ENCODE measurements around the gene ATP9B. TPM values are rescaled to one million over a fixed set of nuclear protein-coding genes. Genes with fewer than 3 reads are reported as not detected.

Gene ATP9B
- total and polyA plus RNA-seq, 9 donors = 19.9 to 72.1 (median 43.2) TPM

GRCh38 chr18:79399275-79400081 is 330.3 kb downstream of the ATP9B start:
- Histone ChIP-seq H3K4me1 (ENCODE audit: insufficient read depth) (peaks cover 7% of the 10 kb centered on the region), H3K4me3 (peak overlapping the region; percentile 84), H3K27me3 (no peaks in the 10 kb centered on the region), H3K27ac (peak overlapping the region in 1 of 2 donors; percentile 92), H3K9me3 (no peaks in the 10 kb centered on the region), H3K36me3 (no peaks in the 10 kb centered on the region)
- intact Hi-C loops (cut with DNase I) = loop anchor here in 1 of 4 donors (5.0 kb wide), 1 partner anchor 128 kb away; no protein-coding TSS in a partner anchor
- DNase-seq = peak in 3 of 5 donors; percentile 47 to 62 (median 58)
- WGBS, 3 donors = 15 to 28% (median 22%) methylated on average over 63 to 79 of the region's 79 CpGs
- TF ChIP-seq POLR2A (IDR thresholded peaks at IDR 0.05) (no peak), EP300 (IDR thresholded peaks at IDR 0.05) (no peak), CTCF (IDR thresholded peaks at IDR 0.05) (no peak)

GRCh38 chr18:79400091-79400590 is 330.9 kb downstream of the ATP9B start:
- peaks cover 7% of the 10 kb centered on the region for H3K4me1 ChIP-seq (ENCODE audit: insufficient read depth)
- no peak for TF ChIP-seq POLR2A (IDR thresholded peaks at IDR 0.05)
- 0 to 2% (median 1%) methylated on average over 34 to 71 of the region's 71 CpGs for WGBS, 3 donors
- peak; percentile 51 to 76 (median 75) for DNase-seq
- no peaks in the 10 kb centered on the region for H3K36me3 ChIP-seq
- H3K27me3 ChIP-seq = no peaks in the 10 kb centered on the region
- H3K9me3 ChIP-seq = no peaks in the 10 kb centered on the region
- intact Hi-C loops (cut with DNase I) = no loop called here
- H3K4me3 ChIP-seq = peak overlapping the region; percentile 84
- peak overlapping the region; percentile 4 to 92 for H3K27ac ChIP-seq

- DNase-seq = peak in 2 of 5 donors; percentile 66 to 74
- TF ChIP-seq CTCF (IDR thresholded peaks at IDR 0.05) = no peak
- TF ChIP-seq POLR2A (IDR thresholded peaks at IDR 0.05) = no peak
- no peak for TF ChIP-seq EP300 (IDR thresholded peaks at IDR 0.05)
- no peaks in the 10 kb centered on the region for H3K9me3 ChIP-seq
- H3K36me3 ChIP-seq = no peaks in the 10 kb centered on the region
- peak overlapping the region; percentile 84 for H3K4me3 ChIP-seq
- intact Hi-C loops (cut with DNase I) = no loop called here
- H3K27ac ChIP-seq = peak overlapping the region; percentile 28 to 92
- WGBS, 3 donors = 23 to 64% (median 63%) methylated on average over 18 to 50 of the region's 58 CpGs
- peaks cover 7% of the 10 kb centered on the region for H3K4me1 ChIP-seq (ENCODE audit: insufficient read depth)
- H3K27me3 ChIP-seq = no peaks in the 10 kb centered on the region
Measured at GRCh38 chr18:79400591-79401381, 331.6 kb downstream of the ATP9B start.

GRCh38 chr18:79401494-79402208 is 332.5 kb downstream of the ATP9B start:
- no peaks in the 10 kb centered on the region for H3K36me3 ChIP-seq
- DNase-seq = peak in 2 of 5 donors; percentile 52 to 53
- no peak for TF ChIP-seq POLR2A (IDR thresholded peaks at IDR 0.05)
- TF ChIP-seq CTCF (IDR thresholded peaks at IDR 0.05) = no peak
- TF ChIP-seq EP300 (IDR thresholded peaks at IDR 0.05) = no peak
- intact Hi-C loops (cut with DNase I) = no loop called here
- H3K27ac ChIP-seq = peak overlapping the region in 1 of 2 donors; percentile 79
- peaks cover 7% of the 10 kb centered on the region for H3K4me1 ChIP-seq (ENCODE audit: insufficient read depth)
- no peaks in the 10 kb centered on the region for H3K9me3 ChIP-seq
- WGBS, 3 donors = 91 to 94% (median 91%) methylated on average over 29 to 32 of the region's 32 CpGs
- no peak overlapping the region for H3K4me3 ChIP-seq
- no peaks in the 10 kb centered on the region for H3K27me3 ChIP-seq

All from ovary (tissue), 9 donors.